ES-I3 (cell line): ENCODE measurements around the gene ZNF580.

ENCODE experiments used
- H3K36me3 ChIP-seq: 2 replicates; pipeline ENCODE4 v1.6.1; 2013; ENCODE audit warnings: mild to moderate bottlenecking, low read length, control low read depth, moderate library complexity; ENCODE audit not compliant: insufficient read depth
- H3K4me1 ChIP-seq: 2 replicates; pipeline ENCODE4 v1.6.1; 2013; ENCODE audit warnings: mild to moderate bottlenecking, control low read depth, low read length; ENCODE audit not compliant: insufficient read depth
- H3K9ac ChIP-seq: 2 replicates; pipeline ENCODE4 v1.6.1; 2013; ENCODE audit warnings: low read depth, mild to moderate bottlenecking, low read length, moderate library complexity
- H3K9me3 ChIP-seq: 2 replicates; pipeline ENCODE4 v1.6.1; 2013; ENCODE audit warnings: mild to moderate bottlenecking, low read length, moderate library complexity; ENCODE audit not compliant: control insufficient read depth, insufficient read depth

The ZNF580 gene

GRCh38 chr19:55601084-55601483 lies 39.7 kb upstream of the ZNF580 start:
- H3K9ac ChIP-seq, result peak overlapping the region; percentile 63
- 0 out of 2 replicates have a peak, but pooled peaks cover 5% of the 10 kb centered on the region for H3K4me1 ChIP-seq
- no peaks in the 10 kb centered on the region for H3K9me3 ChIP-seq
- H3K36me3 ChIP-seq, result no peaks in the 10 kb centered on the region

- H3K36me3 ChIP-seq, result 0 out of 2 replicates have a peak, but pooled peaks cover 5% of the 10 kb centered on the region
- H3K9ac ChIP-seq, result no peak overlapping the region
- no peaks in the 10 kb centered on the region for H3K9me3 ChIP-seq
- 0 out of 2 replicates have a peak, but pooled peaks cover 5% of the 10 kb centered on the region for H3K4me1 ChIP-seq
Measured at GRCh38 chr19:55602104-55603001, 38.4 kb upstream of the ZNF580 start.

GRCh38 chr19:55603115-55603514 lies 37.7 kb upstream of the ZNF580 start:
- Histone ChIP-seq H3K9ac (peak overlapping the region; percentile 32; the same call in 1 of the 2 replicates), H3K9me3 (no peaks in the 10 kb centered on the region), H3K4me1 (0 out of 2 replicates have a peak, but pooled peaks cover 5% of the 10 kb centered on the region), H3K36me3 (0 out of 2 replicates have a peak, but pooled peaks cover 8% of the 10 kb centered on the region)

GRCh38 chr19:55603581-55604292 lies 37.1 kb upstream of the ZNF580 start:
- Histone ChIP-seq H3K36me3 (0 out of 2 replicates have a peak, but pooled peaks cover 8% of the 10 kb centered on the region), H3K9ac (peak overlapping the region; percentile 32; the same call in 1 of the 2 replicates), H3K9me3 (no peaks in the 10 kb centered on the region), H3K4me1 (no peaks in the 10 kb centered on the region)

- peaks cover 14% of the 10 kb centered on the region; the same call in 1 of the 2 replicates for H3K36me3 ChIP-seq
- H3K9me3 ChIP-seq, result no peaks in the 10 kb centered on the region
- H3K9ac ChIP-seq, result peak overlapping the region; percentile 56
- H3K4me1 ChIP-seq, result no peaks in the 10 kb centered on the region
Measured at GRCh38 chr19:55605207-55605636, 35.6 kb upstream of the ZNF580 start.

- H3K9ac ChIP-seq, result peak within 1 kb of the TSS; percentile 64
- H3K4me1 ChIP-seq, result no peaks in the 10 kb centered on the region
- H3K36me3 ChIP-seq, result peaks cover 14% of the 10 kb centered on the region; the same call in 1 of the 2 replicates
- no peaks in the 10 kb centered on the region for H3K9me3 ChIP-seq
Measured at GRCh38 chr19:55605637-55606470, 34.9 kb upstream of the ZNF580 start, which contains the start of gene ZNF865. TSS of gene ZNF865 (plus strand) at chr19:55605647. CDS start at chr19:55613619, 7,972 bp downstream.

- Histone ChIP-seq H3K36me3 (peaks cover 14% of the 10 kb centered on the region; the same call in 1 of the 2 replicates), H3K9me3 (no peaks in the 10 kb centered on the region), H3K9ac (peak overlapping the region; percentile 64), H3K4me1 (no peaks in the 10 kb centered on the region)
Measured at GRCh38 chr19:55606471-55606787, 34.4 kb upstream of the ZNF580 start.

GRCh38 chr19:55606817-55607216 lies 34.0 kb upstream of the ZNF580 start:
- H3K9me3 ChIP-seq, result no peaks in the 10 kb centered on the region
- H3K36me3 ChIP-seq, result peaks cover 14% of the 10 kb centered on the region; the same call in 1 of the 2 replicates
- H3K4me1 ChIP-seq, result no peaks in the 10 kb centered on the region
- H3K9ac ChIP-seq, result peak overlapping the region; percentile 64

- Histone ChIP-seq H3K9me3 (no peaks in the 10 kb centered on the region), H3K36me3 (peaks cover 14% of the 10 kb centered on the region; the same call in 1 of the 2 replicates), H3K9ac (no peak overlapping the region), H3K4me1 (no peaks in the 10 kb centered on the region)
Measured at GRCh38 chr19:55609326-55609725, 31.5 kb upstream of the ZNF580 start.

- Histone ChIP-seq H3K36me3 (peaks cover 14% of the 10 kb centered on the region), H3K9ac (no peak overlapping the region), H3K4me1 (no peaks in the 10 kb centered on the region), H3K9me3 (no peaks in the 10 kb centered on the region)
Measured at GRCh38 chr19:55611300-55611982, 29.4 kb upstream of the ZNF580 start.

GRCh38 chr19:55611983-55612645 lies 28.7 kb upstream of the ZNF580 start:
- Histone ChIP-seq H3K4me1 (no peaks in the 10 kb centered on the region), H3K9ac (no peak overlapping the region), H3K36me3 (peaks cover 11% of the 10 kb centered on the region), H3K9me3 (no peaks in the 10 kb centered on the region)

GRCh38 chr19:55613396-55613795 lies 27.4 kb upstream of the ZNF580 start:
- no peaks in the 10 kb centered on the region for H3K9me3 ChIP-seq
- peaks cover 13% of the 10 kb centered on the region for H3K36me3 ChIP-seq
- H3K4me1 ChIP-seq, result no peaks in the 10 kb centered on the region
- no peak overlapping the region for H3K9ac ChIP-seq
